Fibroblast of villous mesenchyme (primary cell): ENCODE results near the gene PLA2G4B. TPM values are rescaled to one million over a fixed set of nuclear protein-coding genes. Genes with fewer than 3 reads are reported as not detected.

Experiments
- DNase-seq: peaks from one replicate; pipeline ENCODE4 v3.0.0-alpha.2; 2010; ENCODE audit warnings: low read depth
- H3K4me3 ChIP-seq: 2 replicates; pipeline ENCODE4 v1.5.1; 2011; ENCODE audit warnings: low read depth, mild to moderate bottlenecking, low read length
- CTCF ChIP-seq: IDR thresholded peaks from 2 replicates; pipeline ENCODE4 v1.5.1; 2012; ENCODE audit warnings: low read depth, mild to moderate bottlenecking, low read length; ENCODE audit not compliant: insufficient read depth
- total RNA-seq: library from RNA; depleted of rRNA; stranded (reverse); fragments of >200 nt; gene quantifications from 2 replicates; pipeline ENCODE4 v1.2.3, GENCODE V29; 2012

PLA2G4B gene
- total RNA-seq, 1 donor = 1.3 TPM

GRCh38 chr15:41809121-41809520 is 29.5 kb upstream of the PLA2G4B start:
- TF ChIP-seq CTCF = no peak
- DNase-seq = no peak
- no peak overlapping the region for H3K4me3 ChIP-seq

- DNase-seq = no peak
- no peak for TF ChIP-seq CTCF
Observed at GRCh38 chr15:41809526-41810220, 29.0 kb upstream of the PLA2G4B start.

GRCh38 chr15:41810651-41811431 is 27.8 kb upstream of the PLA2G4B start:
- no peak for TF ChIP-seq CTCF
- no peak for DNase-seq
- no peak overlapping the region for H3K4me3 ChIP-seq

More at GRCh38 chr15:41809526-41810220, 29.0 kb upstream of the PLA2G4B start:
- no peak overlapping the region for H3K4me3 ChIP-seq

- peak; percentile 94 for TF ChIP-seq CTCF
- DNase-seq = peak; percentile 88
Observed at GRCh38 chr15:41811432-41812195, 27.0 kb upstream of the PLA2G4B start.

GRCh38 chr15:41812820-41813375 is 25.7 kb upstream of the PLA2G4B start:
- no peak for TF ChIP-seq CTCF
- H3K4me3 ChIP-seq = no peak overlapping the region
- no peak for DNase-seq

More at GRCh38 chr15:41811432-41812195, 27.0 kb upstream of the PLA2G4B start:
- H3K4me3 ChIP-seq = no peak overlapping the region

- H3K4me3 ChIP-seq = no peak overlapping the region
- no peak for DNase-seq
- TF ChIP-seq CTCF = no peak
Observed at GRCh38 chr15:41813426-41813825, 25.2 kb upstream of the PLA2G4B start.
